ENCODE results near the gene LBP.
A peak's percentile ranks its signal among the peaks of the same experiment; 100 is the strongest.

Gene LBP

DNA sequence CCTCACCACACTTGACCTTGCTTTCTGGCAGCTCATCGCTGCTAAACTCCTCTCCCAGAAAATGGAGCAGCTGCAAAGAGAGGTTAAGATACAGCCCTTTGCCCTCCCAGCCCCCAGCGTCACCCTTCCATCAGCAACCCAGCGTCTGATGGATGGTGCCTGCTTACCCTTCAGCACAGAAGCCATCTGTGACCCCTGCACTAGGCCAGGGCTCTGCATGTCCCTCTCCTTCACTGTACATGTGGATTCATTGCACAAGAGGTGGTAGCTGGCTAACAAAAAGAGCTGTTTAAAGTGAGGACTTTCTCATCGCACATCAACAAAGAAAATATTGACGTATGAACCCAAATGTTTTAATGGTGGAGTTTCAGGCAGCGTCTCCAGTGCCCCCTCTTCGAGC is 12.3 kb downstream of the LBP start:
- no peak overlapping the region for H3K4me3 ChIP-seq (replicated peaks; ENCODE audit: insufficient read depth, low read length)
- no peak for DNase-seq (ENCODE audit: low read depth in 1 of 2, low spot score in 1 of 2)
- no peak overlapping the region for H3K27ac ChIP-seq (replicated peaks)
- no peaks in the 10 kb centered on the region for H3K27me3 ChIP-seq (ENCODE audit: insufficient read depth, poor library complexity, severe bottlenecking)
- TF ChIP-seq, protein P1, sequence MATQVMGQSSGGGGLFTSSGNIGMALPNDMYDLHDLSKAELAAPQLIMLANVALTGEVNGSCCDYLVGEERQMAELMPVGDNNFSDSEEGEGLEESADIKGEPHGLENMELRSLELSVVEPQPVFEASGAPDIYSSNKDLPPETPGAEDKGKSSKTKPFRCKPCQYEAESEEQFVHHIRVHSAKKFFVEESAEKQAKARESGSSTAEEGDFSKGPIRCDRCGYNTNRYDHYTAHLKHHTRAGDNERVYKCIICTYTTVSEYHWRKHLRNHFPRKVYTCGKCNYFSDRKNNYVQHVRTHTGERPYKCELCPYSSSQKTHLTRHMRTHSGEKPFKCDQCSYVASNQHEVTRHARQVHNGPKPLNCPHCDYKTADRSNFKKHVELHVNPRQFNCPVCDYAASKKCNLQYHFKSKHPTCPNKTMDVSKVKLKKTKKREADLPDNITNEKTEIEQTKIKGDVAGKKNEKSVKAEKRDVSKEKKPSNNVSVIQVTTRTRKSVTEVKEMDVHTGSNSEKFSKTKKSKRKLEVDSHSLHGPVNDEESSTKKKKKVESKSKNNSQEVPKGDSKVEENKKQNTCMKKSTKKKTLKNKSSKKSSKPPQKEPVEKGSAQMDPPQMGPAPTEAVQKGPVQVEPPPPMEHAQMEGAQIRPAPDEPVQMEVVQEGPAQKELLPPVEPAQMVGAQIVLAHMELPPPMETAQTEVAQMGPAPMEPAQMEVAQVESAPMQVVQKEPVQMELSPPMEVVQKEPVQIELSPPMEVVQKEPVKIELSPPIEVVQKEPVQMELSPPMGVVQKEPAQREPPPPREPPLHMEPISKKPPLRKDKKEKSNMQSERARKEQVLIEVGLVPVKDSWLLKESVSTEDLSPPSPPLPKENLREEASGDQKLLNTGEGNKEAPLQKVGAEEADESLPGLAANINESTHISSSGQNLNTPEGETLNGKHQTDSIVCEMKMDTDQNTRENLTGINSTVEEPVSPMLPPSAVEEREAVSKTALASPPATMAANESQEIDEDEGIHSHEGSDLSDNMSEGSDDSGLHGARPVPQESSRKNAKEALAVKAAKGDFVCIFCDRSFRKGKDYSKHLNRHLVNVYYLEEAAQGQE (IDR thresholded peaks at IDR 0.05; ENCODE audit: insufficient replicate concordance, low read depth), result no peak
- TF ChIP-seq SPI1 (IDR thresholded peaks at IDR 0.05; ENCODE audit: borderline replicate concordance, low read depth), result no peak
- TF ChIP-seq GABPA (IDR thresholded peaks at IDR 0.05; ENCODE audit: low read depth), result no peak
- no peak for TF ChIP-seq POLR2AphosphoS5 (IDR thresholded peaks at IDR 0.05; ENCODE audit: low read depth)
- no peak for TF ChIP-seq CTCF (IDR thresholded peaks at IDR 0.05; ENCODE audit: insufficient read depth, low read length)

DNA sequence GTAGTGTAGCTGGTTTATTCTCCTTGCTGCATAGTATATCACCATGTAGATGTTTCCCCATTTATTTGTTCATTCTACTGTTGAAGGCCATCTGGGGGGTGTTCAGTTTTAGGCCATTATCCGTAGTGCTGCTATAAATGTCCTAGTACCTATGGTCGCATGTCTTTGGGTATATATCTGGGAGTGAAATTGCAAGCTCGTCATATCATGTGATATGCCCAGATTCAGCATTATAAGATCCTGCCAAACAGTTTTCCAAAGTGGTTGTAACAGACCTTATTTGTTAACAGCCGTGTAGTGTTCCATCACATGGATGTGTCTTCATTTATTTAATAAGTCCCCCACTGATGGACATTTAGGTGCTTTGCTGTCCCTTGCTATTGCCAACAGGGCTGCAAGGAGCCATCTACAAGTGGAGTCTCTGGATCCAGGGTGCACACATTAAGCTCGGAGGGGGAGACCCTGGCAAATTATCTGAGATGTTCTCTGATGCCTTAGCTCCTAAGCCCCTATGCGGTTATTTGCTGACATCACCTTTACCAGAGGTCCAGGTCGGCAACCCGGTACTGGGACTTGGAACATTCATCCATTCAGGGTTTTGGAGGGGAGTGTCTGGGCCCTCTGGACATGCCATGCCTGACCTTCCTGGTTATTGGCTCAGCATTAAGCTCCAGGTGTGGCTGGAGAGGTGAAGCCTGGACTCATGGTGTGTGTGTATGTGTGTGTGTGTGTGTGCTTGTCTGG is 16.9 kb downstream of the LBP start:
- DNase-seq (ENCODE audit: low read depth in 1 of 2, low spot score in 1 of 2), result no peak
- TF ChIP-seq GABPA (IDR thresholded peaks at IDR 0.05; ENCODE audit: low read depth) (no peak), POLR2AphosphoS5 (IDR thresholded peaks at IDR 0.05; ENCODE audit: low read depth) (no peak), CTCF (IDR thresholded peaks at IDR 0.05; ENCODE audit: insufficient read depth, low read length) (no peak), SPI1 (IDR thresholded peaks at IDR 0.05; ENCODE audit: borderline replicate concordance, low read depth) (no peak)
- TF ChIP-seq, protein P1 (IDR thresholded peaks at IDR 0.05; ENCODE audit: insufficient replicate concordance, low read depth), result no peak
- H3K27me3 ChIP-seq (ENCODE audit: insufficient read depth, poor library complexity, severe bottlenecking), result no peaks in the 10 kb centered on the region
- H3K27ac ChIP-seq (replicated peaks), result no peak overlapping the region
- H3K4me3 ChIP-seq (replicated peaks; ENCODE audit: insufficient read depth, low read length), result no peak overlapping the region

- TF ChIP-seq CTCF (IDR thresholded peaks at IDR 0.05; ENCODE audit: insufficient read depth, low read length) (no peak), GABPA (IDR thresholded peaks at IDR 0.05; ENCODE audit: low read depth) (peak; percentile 49; the same call in 1 of the 2 replicates)
- H3K27ac ChIP-seq (replicated peaks), result no peak overlapping the region
- peak in 1 of 2 experiments; percentile 66 for DNase-seq (ENCODE audit: low read depth in 1 of 2, low spot score in 1 of 2)
- no peak overlapping the region for H3K4me3 ChIP-seq (replicated peaks; ENCODE audit: insufficient read depth, low read length)
- H3K27me3 ChIP-seq (ENCODE audit: insufficient read depth, poor library complexity, severe bottlenecking), result no peaks in the 10 kb centered on the region
Observed at GRCh38 chr20:38369389-38369788, 23.1 kb downstream of the LBP start.

DNA sequence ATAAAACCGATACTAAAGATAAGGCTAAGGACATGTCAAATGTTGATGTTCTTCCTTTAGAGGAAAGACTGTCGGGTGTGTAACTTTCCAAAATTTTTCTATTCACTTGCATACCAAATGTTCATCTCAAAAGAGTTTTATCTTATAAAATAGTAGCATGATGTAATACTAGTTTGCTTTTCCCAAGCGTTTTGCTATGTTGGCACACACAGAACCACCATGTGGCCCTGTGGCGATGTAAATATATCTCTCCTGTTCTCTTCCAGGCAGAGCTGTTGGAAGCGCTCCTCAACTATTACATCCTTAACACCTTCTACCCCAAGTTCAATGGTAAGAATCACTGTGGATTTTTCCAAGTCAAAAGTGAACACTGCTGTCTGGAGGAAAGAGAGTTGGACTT is 26.5 kb downstream of the LBP start:
- no peak overlapping the region for H3K4me3 ChIP-seq (replicated peaks; ENCODE audit: insufficient read depth, low read length)
- no peaks in the 10 kb centered on the region for H3K27me3 ChIP-seq (ENCODE audit: insufficient read depth, poor library complexity, severe bottlenecking)
- TF ChIP-seq, protein P1 (IDR thresholded peaks at IDR 0.05; ENCODE audit: insufficient replicate concordance, low read depth), result no peak
- TF ChIP-seq POLR2AphosphoS5 (IDR thresholded peaks at IDR 0.05; ENCODE audit: low read depth), result no peak
- TF ChIP-seq SPI1 (IDR thresholded peaks at IDR 0.05; ENCODE audit: borderline replicate concordance, low read depth), result no peak
- TF ChIP-seq GABPA (IDR thresholded peaks at IDR 0.05; ENCODE audit: low read depth), result no peak
- TF ChIP-seq CTCF (IDR thresholded peaks at IDR 0.05; ENCODE audit: insufficient read depth, low read length), result no peak
- no peak overlapping the region for H3K27ac ChIP-seq (replicated peaks)
- DNase-seq (ENCODE audit: low read depth in 1 of 2, low spot score in 1 of 2), result no peak

Measured in HL-60 (cell line).